HL-60 (cell line): ENCODE measurements around the gene FUNDC1.
"Not testable (repeated sequence)": the region's sequence is repeated elsewhere in the genome, so short reads cannot be mapped to it uniquely, and the experiment has no call there.

Experiments
- CTCF ChIP-seq: IDR thresholded peaks from one replicate; pipeline ENCODE4 v1.5.1; 2011; ENCODE audit warnings: low read length, control low read depth, inconsistent platforms; ENCODE audit not compliant: insufficient read depth
- GABPA ChIP-seq: IDR thresholded peaks from 2 replicates; pipeline ENCODE4 v1.6.1; 2012; ENCODE audit warnings: low read depth
- POLR2AphosphoS5 ChIP-seq: IDR thresholded peaks from 2 replicates; pipeline ENCODE4 v1.6.1; 2012; ENCODE audit warnings: low read depth
- REST ChIP-seq: IDR thresholded peaks from 2 replicates; pipeline ENCODE4 v1.6.1; 2012; ENCODE audit warnings: low read depth; ENCODE audit not compliant: insufficient replicate concordance

DNA sequence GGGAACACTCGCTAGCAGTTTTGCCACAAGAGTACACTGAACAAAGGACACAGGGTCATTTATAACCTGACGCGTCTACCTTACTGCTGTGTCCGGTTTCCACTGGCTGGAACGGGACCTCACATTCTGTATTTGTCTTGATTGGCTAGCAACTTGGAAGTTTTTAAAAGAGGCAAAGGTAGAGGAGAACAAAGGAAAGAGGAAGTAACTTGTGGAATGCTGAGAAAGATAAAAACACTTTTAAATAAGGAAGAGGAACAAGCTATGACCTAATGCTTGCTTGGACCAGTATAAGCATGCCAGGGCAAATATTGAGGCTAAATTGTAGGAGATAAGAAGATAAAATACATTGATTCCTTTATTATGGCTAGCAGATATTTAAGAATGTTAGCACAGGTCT is 2.8 kb upstream of the FUNDC1 start:
- not testable (repeated sequence) for TF ChIP-seq CTCF, POLR2AphosphoS5, REST, GABPA
